OCI-LY7 (cell line): ENCODE data around the gene BMP8A. TPM values are rescaled to one million over a fixed set of nuclear protein-coding genes. Genes with fewer than 3 reads are reported as not detected.
"Not testable (repeated sequence)": the region's sequence is repeated elsewhere in the genome, so short reads cannot be mapped to it uniquely, and the experiment has no call there.

Experiments used
- BruUV-seq: library from RNA; stranded (reverse); fragments of 400-500 nt; replicated peaks from 2 replicates; lab custom pipeline; 2021; lab: Mats Ljungman, UMichigan
- CTCF ChIA-PET: fragments of 300-600 bp; sonication (Branson Sonifier 250); formaldehyde crosslinking; loops from one replicate; lab custom pipeline; 2022; ENCODE audit warnings: antibody characterized with exemption; ENCODE audit not compliant: unreplicated experiment; lab: Charles Lee
- POLR2A ChIA-PET: fragments of 300-600 bp; sonication (Branson Sonifier 250); formaldehyde crosslinking; loops from one replicate; lab custom pipeline; 2022; ENCODE audit warnings: antibody characterized with exemption; lab: Charles Lee
- DNase-seq: peaks from one replicate; pipeline ENCODE4 v3.0.0-alpha.2; 2015; ENCODE audit warnings: low spot score
- H2AFZ ChIP-seq: fragments of 200-600 bp; sonication (generic), shearing (Covaris generic); 2 replicates; pipeline ENCODE4 v1.6.1; 2014; ENCODE audit warnings: mild to moderate bottlenecking, antibody characterized with exemption, low read length, moderate library complexity
- H3K27ac ChIP-seq: fragments of 200-600 bp; sonication (generic); 2 replicates; pipeline ENCODE4 v1.5.1; 2014; ENCODE audit warnings: mixed run types, low read depth, mild to moderate bottlenecking, moderate library complexity, low read length, inconsistent platforms; ENCODE audit not compliant: poor library complexity, severe bottlenecking
- H3K36me3 ChIP-seq: fragments of 200-600 bp; sonication (generic); 2 replicates; pipeline ENCODE4 v1.6.1; 2014; ENCODE audit warnings: mild to moderate bottlenecking, antibody characterized with exemption, low read length, moderate library complexity, mixed read lengths; ENCODE audit not compliant: insufficient read depth
- H3K4me1 ChIP-seq: fragments of 200-600 bp; sonication (generic); 2 replicates; pipeline ENCODE4 v1.5.1; 2014; ENCODE audit warnings: mild to moderate bottlenecking, low read length; ENCODE audit not compliant: insufficient read depth, poor library complexity, severe bottlenecking
- H3K4me2 ChIP-seq: fragments of 200-600 bp; sonication (generic); 2 replicates; pipeline ENCODE4 v1.6.1; 2014; ENCODE audit warnings: mild to moderate bottlenecking, low read length
- H3K4me3 ChIP-seq: fragments of 200-600 bp; sonication (generic); 2 replicates; pipeline ENCODE4 v1.5.1; 2014; ENCODE audit warnings: mild to moderate bottlenecking, low read depth, low read length; ENCODE audit not compliant: poor library complexity, severe bottlenecking
- H3K79me2 ChIP-seq: fragments of 200-600 bp; sonication (generic); 2 replicates; pipeline ENCODE4 v1.6.1; 2016; ENCODE audit warnings: low read depth, mild to moderate bottlenecking, low read length, moderate library complexity, mixed read lengths; ENCODE audit not compliant: insufficient read depth
- H3K9me2 ChIP-seq: fragments of 200-600 bp; sonication (generic); 2 replicates; pipeline ENCODE4 v1.6.1; 2016; ENCODE audit warnings: mild to moderate bottlenecking, low read length, mixed read lengths; ENCODE audit not compliant: insufficient read depth
- H3K9me3 ChIP-seq: fragments of 200-600 bp; sonication (generic); 2 replicates; pipeline ENCODE4 v1.6.1; 2014; ENCODE audit warnings: mild to moderate bottlenecking, mixed run types, low read length, mixed read lengths
- H4K20me1 ChIP-seq: fragments of 200-600 bp; sonication (generic); 2 replicates; pipeline ENCODE4 v1.6.1; 2014; ENCODE audit warnings: mild to moderate bottlenecking, antibody characterized with exemption, low read length, moderate library complexity, mixed read lengths; ENCODE audit not compliant: insufficient read depth
- CTCF ChIP-seq: fragments of 200-600 bp; sonication (generic); conservative IDR thresholded peaks from 2 replicates; pipeline ENCODE4 v1.5.1; 2014; ENCODE audit warnings: mild to moderate bottlenecking, antibody characterized with exemption, low read length, moderate library complexity, mixed read lengths
- EZH2phosphoT487 ChIP-seq: fragments of 200-600 bp; sonication (generic); IDR thresholded peaks from 2 replicates; pipeline ENCODE4 v1.6.1; 2018; ENCODE audit warnings: low read depth, borderline replicate concordance, mild to moderate bottlenecking, mixed run types, antibody characterized with exemption, low read length, moderate library complexity, mixed read lengths
- intact Hi-C: fragments of 100-400 bp; cut with micrococcal nuclease; formaldehyde crosslinking; loops from one replicate; pipeline ENCODE4 v1.10.0; 2022; ENCODE audit not compliant: unreplicated experiment
- total RNA-seq, 2 experiments: library from RNA; depleted of rRNA in 1 of 2; stranded (reverse); fragments of >200 nt in 1 of 2; shearing (Covaris generic) in 1 of 2; gene quantifications; 2 replicates each; pipeline ENCODE4 v1.2.3, GENCODE V29; 2014 to 2022

The BMP8A gene
- total RNA-seq, 2 experiments from 2014 or later, result 0.32 to 0.44 TPM

- no peaks in the 10 kb centered on the region for H3K9me2 ChIP-seq
- no peaks in the 10 kb centered on the region for H3K9me3 ChIP-seq
- no peak for TF ChIP-seq CTCF
- no peak for TF ChIP-seq EZH2phosphoT487
- H4K20me1 ChIP-seq, result no peaks in the 10 kb centered on the region
- no peak for DNase-seq
- intact Hi-C loops, result no loop called here
- H3K36me3 ChIP-seq, result no peaks in the 10 kb centered on the region
- no peak overlapping the region for H3K4me3 ChIP-seq
- BruUV-seq, result no TSS peak
- no peak overlapping the region for H3K4me2 ChIP-seq
- H3K4me1 ChIP-seq, result no peaks in the 10 kb centered on the region
- POLR2A ChIA-PET, result no interaction called here
- H3K27ac ChIP-seq, result no peak overlapping the region
- no peaks in the 10 kb centered on the region for H3K79me2 ChIP-seq
- CTCF ChIA-PET, result no interaction called here
- H2AFZ ChIP-seq, result no peak overlapping the region
Observed at GRCh38 chr1:39499668-39500067, 8.2 kb downstream of the BMP8A start.

GRCh38 chr1:39500862-39501389, 9.5 kb downstream of the BMP8A start:
- no peak for TF ChIP-seq EZH2phosphoT487
- TF ChIP-seq CTCF, result no peak
- ChIA-PET POLR2A (interaction anchor here (0.7 kb wide), 1 partner anchor 54 kb away, joined by 3 read pairs; no protein-coding TSS in a partner anchor), CTCF (no interaction called here)
- no peak overlapping the region for H3K4me2 ChIP-seq
- H3K79me2 ChIP-seq, result no peaks in the 10 kb centered on the region
- H3K27ac ChIP-seq, result no peak overlapping the region
- no peaks in the 10 kb centered on the region for H3K36me3 ChIP-seq
- DNase-seq, result no peak
- H2AFZ ChIP-seq, result no peak overlapping the region
- no peaks in the 10 kb centered on the region for H3K4me1 ChIP-seq
- no TSS peak for BruUV-seq
- H4K20me1 ChIP-seq, result no peaks in the 10 kb centered on the region
- intact Hi-C loops, result no loop called here
- H3K4me3 ChIP-seq, result no peak overlapping the region
- no peaks in the 10 kb centered on the region for H3K9me2 ChIP-seq
- no peaks in the 10 kb centered on the region for H3K9me3 ChIP-seq

GRCh38 chr1:39501666-39502065, 10.2 kb downstream of the BMP8A start:
- H3K9me3 ChIP-seq, result no peaks in the 10 kb centered on the region
- H2AFZ ChIP-seq, result no peak overlapping the region
- no peaks in the 10 kb centered on the region for H3K4me1 ChIP-seq
- H3K4me2 ChIP-seq, result no peak overlapping the region
- H3K9me2 ChIP-seq, result no peaks in the 10 kb centered on the region
- H3K4me3 ChIP-seq, result no peak overlapping the region
- BruUV-seq, result no TSS peak
- no peak for DNase-seq
- POLR2A ChIA-PET, result interaction anchor here (0.7 kb wide), 1 partner anchor 31 kb away, joined by 6 read pairs; no protein-coding TSS in a partner anchor
- no peak overlapping the region for H3K27ac ChIP-seq
- H3K79me2 ChIP-seq, result no peaks in the 10 kb centered on the region
- TF ChIP-seq EZH2phosphoT487, result no peak
- no peak for TF ChIP-seq CTCF
- intact Hi-C loops, result no loop called here
- no peaks in the 10 kb centered on the region for H3K36me3 ChIP-seq
- CTCF ChIA-PET, result no interaction called here
- no peaks in the 10 kb centered on the region for H4K20me1 ChIP-seq

GRCh38 chr1:39504436-39504835, 13.0 kb downstream of the BMP8A start:
- H3K27ac ChIP-seq, CTCF ChIA-PET, DNase-seq, BruUV-seq, H2AFZ ChIP-seq, H3K4me1 ChIP-seq, H3K9me3 ChIP-seq, intact Hi-C loops, POLR2A ChIA-PET, H3K9me2 ChIP-seq, H4K20me1 ChIP-seq, H3K4me2 ChIP-seq, H3K36me3 ChIP-seq, H3K4me3 ChIP-seq, H3K79me2 ChIP-seq: not testable (repeated sequence)
